Caco-2 (cell line): ENCODE results near the gene ZNF800. TPM values are rescaled to one million over a fixed set of nuclear protein-coding genes. Genes with fewer than 3 reads are reported as not detected.

ENCODE experiments used
- BruUV-seq: library from RNA; stranded (reverse); fragments of 400-500 nt; replicated peaks from 2 replicates; lab custom pipeline; 2021; lab: Mats Ljungman, UMichigan
- CTCF ChIA-PET: fragments of 300-600 bp; sonication (Branson Sonifier 250); formaldehyde crosslinking; loops from one replicate; lab custom pipeline; 2022; ENCODE audit warnings: antibody characterized with exemption; lab: Charles Lee
- POLR2A ChIA-PET: fragments of 300-600 bp; sonication (Branson Sonifier 250); formaldehyde crosslinking; loops from one replicate; lab custom pipeline; 2022; ENCODE audit warnings: antibody characterized with exemption; lab: Charles Lee
- DNase-seq, 2 experiments: peaks; one replicate each; pipeline versions ENCODE4 v3.0.0 to v3.0.0-alpha.2; 2020 to 2022
- H3K27me3 ChIP-seq: replicated peaks from 2 replicates; pipeline ENCODE4 v1.6.0; 2011; ENCODE audit warnings: low read length; ENCODE audit not compliant: control insufficient read depth, insufficient read depth
- H3K36me3 ChIP-seq: 2 replicates; pipeline ENCODE4 v1.5.1; 2011; ENCODE audit warnings: low read length; ENCODE audit not compliant: control insufficient read depth, insufficient read depth
- H3K4me1 ChIP-seq: fragments of 250-450 bp; sonication (Bioruptor Pico); 2 replicates; pipeline ENCODE4 v1.5.1; 2020; ENCODE audit warnings: mild to moderate bottlenecking
- H3K4me3 ChIP-seq: 2 replicates; pipeline ENCODE4 v1.5.1; 2011; ENCODE audit warnings: low read depth, mild to moderate bottlenecking, control low read depth, low read length
- H3K9me3 ChIP-seq: fragments of 250-450 bp; sonication (Bioruptor Pico); 2 replicates; pipeline ENCODE4 v1.5.1; 2020; ENCODE audit warnings: mild to moderate bottlenecking, moderate library complexity
- H3K27ac Mint-ChIP-seq: one replicate; pipeline ENCODE4 v1.8.0; 2022; ENCODE audit warnings: mixed read lengths; ENCODE audit not compliant: unreplicated experiment
- H3K27me3 Mint-ChIP-seq: one replicate; pipeline ENCODE4 v1.8.0; 2022; ENCODE audit warnings: mixed read lengths; ENCODE audit not compliant: insufficient read depth, unreplicated experiment
- H3K36me3 Mint-ChIP-seq: one replicate; pipeline ENCODE4 v1.8.0; 2022; ENCODE audit warnings: mild to moderate bottlenecking, mixed read lengths; ENCODE audit not compliant: insufficient read depth, unreplicated experiment
- H3K4me1 Mint-ChIP-seq: one replicate; pipeline ENCODE4 v1.8.0; 2022; ENCODE audit warnings: low read depth, mixed read lengths; ENCODE audit not compliant: unreplicated experiment
- H3K4me3 Mint-ChIP-seq: one replicate; pipeline ENCODE4 v1.8.0; 2022; ENCODE audit warnings: mild to moderate bottlenecking, moderate library complexity, mixed read lengths; ENCODE audit not compliant: unreplicated experiment
- H3K9me3 Mint-ChIP-seq: one replicate; pipeline ENCODE4 v1.8.0; 2022; ENCODE audit warnings: mixed read lengths; ENCODE audit not compliant: unreplicated experiment
- CTCF ChIP-seq, 2 experiments: fragments of 200-600 bp in 1 of 2; IDR thresholded peaks; 1 replicate in 1 of 2; 2 replicates in 1 of 2; pipeline versions ENCODE4 v1.5.1 to v1.8.0; 2011 to 2022; ENCODE audit warnings: antibody characterized with exemption in 1 of 2, control low read depth in 1 of 2, inconsistent platforms in 1 of 2, low read depth in 1 of 2, low read length in 1 of 2, mild to moderate bottlenecking in 1 of 2, moderate library complexity in 1 of 2; ENCODE audit not compliant: insufficient read depth in 1 of 2, severe bottlenecking in 1 of 2, unreplicated experiment in 1 of 2
- intact Hi-C: fragments of 100-400 bp; cut with micrococcal nuclease; formaldehyde crosslinking; loops from one replicate; pipeline ENCODE4 v1.10.0; 2022; ENCODE audit not compliant: unreplicated experiment
- total RNA-seq: library from RNA; stranded (reverse); gene quantifications from 2 replicates; pipeline ENCODE4 v1.2.3, GENCODE V29; 2022

ZNF800 gene
- total RNA-seq, 1 experiment from 2014 or later: 18.7 TPM

DNA sequence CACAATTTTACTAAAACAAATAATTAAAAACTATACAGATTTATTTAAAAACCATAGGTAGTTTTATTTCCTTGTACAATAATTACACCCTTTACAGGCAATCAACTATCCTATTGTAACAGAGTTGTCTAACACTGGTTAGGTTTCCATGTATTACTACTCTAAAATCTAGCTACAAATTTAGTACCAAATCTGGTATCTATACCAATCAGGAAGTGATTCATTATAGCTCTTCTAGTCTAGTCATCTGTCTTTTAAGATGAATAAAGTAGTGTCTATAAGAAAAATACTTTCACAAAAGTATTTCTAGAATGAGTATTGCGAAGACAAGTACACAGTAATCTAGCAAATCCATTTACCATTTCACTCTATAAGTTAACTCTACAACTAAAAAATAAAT, 16.9 kb downstream of the ZNF800 start:
- CTCF ChIA-PET: no interaction called here
- Histone ChIP-seq H3K27me3 (no peaks in the 10 kb centered on the region), H3K4me1 (no peaks in the 10 kb centered on the region), H3K9me3 (no peaks in the 10 kb centered on the region), H3K36me3 (no peaks in the 10 kb centered on the region), H3K4me3 (no peak overlapping the region)
- TF ChIP-seq CTCF (IDR thresholded peaks at IDR 0.05; ENCODE audit: insufficient read depth in 1 of 2, low read depth in 1 of 2, low read length in 1 of 2, severe bottlenecking in 1 of 2, unreplicated experiment in 1 of 2): no peak
- Mint-ChIP-seq H3K36me3 (peaks cover 17% of the 10 kb centered on the region), H3K9me3 (no peaks in the 10 kb centered on the region), H3K27ac (no peak overlapping the region), H3K4me1 (no peaks in the 10 kb centered on the region), H3K27me3 (no peaks in the 10 kb centered on the region), H3K4me3 (no peak overlapping the region)
- intact Hi-C loops: no loop called here
- POLR2A ChIA-PET: no interaction called here
- no TSS peak for BruUV-seq
- no peak for DNase-seq

GRCh38 chr7:127367679-127368078, 24.8 kb downstream of the ZNF800 start:
- intact Hi-C loops: no loop called here
- Histone ChIP-seq H3K36me3 (no peaks in the 10 kb centered on the region), H3K27me3 (no peaks in the 10 kb centered on the region), H3K9me3 (no peaks in the 10 kb centered on the region), H3K4me1 (peaks cover 6% of the 10 kb centered on the region; the same call in 1 of the 2 replicates), H3K4me3 (no peak overlapping the region)
- ChIA-PET POLR2A (no interaction called here), CTCF (no interaction called here)
- H3K36me3 Mint-ChIP-seq: no peaks in the 10 kb centered on the region
- no peak overlapping the region for H3K4me3 Mint-ChIP-seq
- no TSS peak for BruUV-seq
- no peak for TF ChIP-seq CTCF (IDR thresholded peaks at IDR 0.05; ENCODE audit: insufficient read depth in 1 of 2, low read depth in 1 of 2, low read length in 1 of 2, severe bottlenecking in 1 of 2, unreplicated experiment in 1 of 2)
- H3K27ac Mint-ChIP-seq: no peak overlapping the region
- no peaks in the 10 kb centered on the region for H3K27me3 Mint-ChIP-seq
- H3K4me1 Mint-ChIP-seq: no peaks in the 10 kb centered on the region
- no peaks in the 10 kb centered on the region for H3K9me3 Mint-ChIP-seq
- DNase-seq: no peak

DNA sequence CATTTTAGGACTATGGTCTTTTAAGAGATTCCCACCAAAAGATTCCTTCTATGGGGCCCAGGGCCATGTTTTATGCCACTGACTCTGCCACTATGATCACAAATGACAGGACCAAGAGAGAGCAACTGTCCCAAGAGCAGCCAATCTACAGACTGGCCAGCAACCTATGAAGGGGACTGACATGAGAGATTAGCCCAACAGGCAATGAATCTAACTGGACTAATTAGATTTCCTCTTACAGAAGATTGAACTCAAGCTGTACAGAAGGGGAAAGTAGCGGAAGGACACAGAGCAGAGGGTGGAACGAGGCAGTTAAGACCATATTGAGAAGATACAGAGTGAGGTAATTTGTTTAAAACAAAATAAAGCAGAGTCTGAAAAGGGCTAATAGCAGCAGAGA, 25.8 kb downstream of the ZNF800 start:
- POLR2A ChIA-PET: no interaction called here
- H3K36me3 Mint-ChIP-seq: no peaks in the 10 kb centered on the region
- no TSS peak for BruUV-seq

More for the DNA sequence above, 25.8 kb downstream of the ZNF800 start:
- Mint-ChIP-seq H3K9me3 (no peaks in the 10 kb centered on the region), H3K27ac (no peak overlapping the region), H3K27me3 (no peaks in the 10 kb centered on the region), H3K4me3 (no peak overlapping the region), H3K4me1 (no peaks in the 10 kb centered on the region)
- no peaks in the 10 kb centered on the region for H3K36me3 ChIP-seq
- H3K27me3 ChIP-seq: no peaks in the 10 kb centered on the region
- peaks cover 6% of the 10 kb centered on the region; the same call in 1 of the 2 replicates for H3K4me1 ChIP-seq
- intact Hi-C loops: no loop called here
- no peak overlapping the region for H3K4me3 ChIP-seq
- DNase-seq: no peak
- CTCF ChIA-PET: interaction anchor here (0.6 to 1.9 kb wide), 2 partner anchors 11 to 19 kb away, joined by 3 to 4 read pairs; no protein-coding TSS in a partner anchor
- no peaks in the 10 kb centered on the region for H3K9me3 ChIP-seq
- no peak for TF ChIP-seq CTCF (IDR thresholded peaks at IDR 0.05; ENCODE audit: insufficient read depth in 1 of 2, low read depth in 1 of 2, low read length in 1 of 2, severe bottlenecking in 1 of 2, unreplicated experiment in 1 of 2)
